ENCODE results near the gene GNAI3. TPM values are rescaled to one million over a fixed set of nuclear protein-coding genes. Genes with fewer than 3 reads are reported as not detected.

GNAI3 gene
- total RNA-seq, 1 experiment from 2014 or later: 12.8 TPM

GRCh38 chr1:109641078-109641740 is 92.8 kb downstream of the GNAI3 start:
- TF ChIP-seq EZH2 (IDR thresholded peaks at IDR 0.05; ENCODE audit: borderline replicate concordance, low read depth, low read length, poor library complexity, severe bottlenecking): no peak
- TF ChIP-seq CTCF (conservative IDR thresholded peaks at IDR 0.05; ENCODE audit: low read depth, low read length): no peak
- ChIA-PET CTCF (interaction anchor here (0.7 to 3.6 kb wide), 7 partner anchors 10 to 343 kb away, joined by 3 to 36 read pairs (median 9); partner anchors contain the start of genes AHCYL1 and GSTM1), POLR2A (ENCODE audit: low non-redundant PET) (no interaction called here)
- no peak for DNase-seq (ENCODE audit: low spot score)
- no TSS peak for BruUV-seq (replicated peaks)
- no peaks in the 10 kb centered on the region for H3K9me3 ChIP-seq (ENCODE audit: low read depth, low read length, poor library complexity, severe bottlenecking)
- intact Hi-C loops (cut with micrococcal nuclease; ENCODE audit: unreplicated experiment): loop anchor here (5.0 kb wide), 3 partner anchors 94 to 346 kb away; partner anchors contain the start of gene GNAI3
- H3K4me3 ChIP-seq (ENCODE audit: low read depth, low read length, poor library complexity, severe bottlenecking): no peak overlapping the region
- no peaks in the 10 kb centered on the region for H3K27me3 ChIP-seq (replicated peaks; ENCODE audit: insufficient read depth, low read depth, low read length, poor library complexity)
- peaks cover 20% of the 10 kb centered on the region for H3K4me1 ChIP-seq (ENCODE audit: insufficient read depth, low read length, poor library complexity, severe bottlenecking)
- H3K27ac ChIP-seq (ENCODE audit: low read depth, low read length, poor library complexity, severe bottlenecking): peak overlapping the region; percentile 57
- H3K36me3 ChIP-seq (ENCODE audit: insufficient read depth, low read length, poor library complexity, severe bottlenecking): no peaks in the 10 kb centered on the region

- Histone ChIP-seq H3K4me1 (ENCODE audit: insufficient read depth, low read length, poor library complexity, severe bottlenecking) (peaks cover 14% of the 10 kb centered on the region), H3K27ac (ENCODE audit: low read depth, low read length, poor library complexity, severe bottlenecking) (no peak overlapping the region), H3K4me3 (ENCODE audit: low read depth, low read length, poor library complexity, severe bottlenecking) (no peak overlapping the region), H3K36me3 (ENCODE audit: insufficient read depth, low read length, poor library complexity, severe bottlenecking) (no peaks in the 10 kb centered on the region), H3K9me3 (ENCODE audit: low read depth, low read length, poor library complexity, severe bottlenecking) (no peaks in the 10 kb centered on the region), H3K27me3 (replicated peaks; ENCODE audit: insufficient read depth, low read depth, low read length, poor library complexity) (no peaks in the 10 kb centered on the region)
- no peak for TF ChIP-seq EZH2 (IDR thresholded peaks at IDR 0.05; ENCODE audit: borderline replicate concordance, low read depth, low read length, poor library complexity, severe bottlenecking)
- TF ChIP-seq CTCF (conservative IDR thresholded peaks at IDR 0.05; ENCODE audit: low read depth, low read length): no peak
- no TSS peak for BruUV-seq (replicated peaks)
- intact Hi-C loops (cut with micrococcal nuclease; ENCODE audit: unreplicated experiment): loop anchor here (5.0 kb wide), 3 partner anchors 95 to 345 kb away; partner anchors contain the start of gene GNAI3
- no peak for DNase-seq (ENCODE audit: low spot score)
- CTCF ChIA-PET: interaction anchor here (1.0 to 3.6 kb wide), 4 partner anchors 9 to 133 kb away, joined by 3 to 36 read pairs (median 31); no protein-coding TSS in a partner anchor
- POLR2A ChIA-PET (ENCODE audit: low non-redundant PET): no interaction called here
These were observed 93.4 kb downstream of the GNAI3 start for GRCh38 chr1:109641861-109642260.

GRCh38 chr1:109642626-109643025 is 94.2 kb downstream of the GNAI3 start:
- no peak overlapping the region for H3K4me3 ChIP-seq (ENCODE audit: low read depth, low read length, poor library complexity, severe bottlenecking)
- no peak overlapping the region for H3K27ac ChIP-seq (ENCODE audit: low read depth, low read length, poor library complexity, severe bottlenecking)
- ChIA-PET CTCF (no interaction called here), POLR2A (ENCODE audit: low non-redundant PET) (no interaction called here)
- H3K27me3 ChIP-seq (replicated peaks; ENCODE audit: insufficient read depth, low read depth, low read length, poor library complexity): no peaks in the 10 kb centered on the region
- DNase-seq (ENCODE audit: low spot score): no peak
- H3K4me1 ChIP-seq (ENCODE audit: insufficient read depth, low read length, poor library complexity, severe bottlenecking): peaks cover 14% of the 10 kb centered on the region
- no TSS peak for BruUV-seq (replicated peaks)
- intact Hi-C loops (cut with micrococcal nuclease; ENCODE audit: unreplicated experiment): loop anchor here (5.0 kb wide), 3 partner anchors 95 to 345 kb away; partner anchors contain the start of gene GNAI3
- no peaks in the 10 kb centered on the region for H3K36me3 ChIP-seq (ENCODE audit: insufficient read depth, low read length, poor library complexity, severe bottlenecking)
- no peaks in the 10 kb centered on the region for H3K9me3 ChIP-seq (ENCODE audit: low read depth, low read length, poor library complexity, severe bottlenecking)
- TF ChIP-seq EZH2 (IDR thresholded peaks at IDR 0.05; ENCODE audit: borderline replicate concordance, low read depth, low read length, poor library complexity, severe bottlenecking) (no peak), CTCF (conservative IDR thresholded peaks at IDR 0.05; ENCODE audit: low read depth, low read length) (no peak)
